ENCODE measurements around the gene PLK2.

DNA sequence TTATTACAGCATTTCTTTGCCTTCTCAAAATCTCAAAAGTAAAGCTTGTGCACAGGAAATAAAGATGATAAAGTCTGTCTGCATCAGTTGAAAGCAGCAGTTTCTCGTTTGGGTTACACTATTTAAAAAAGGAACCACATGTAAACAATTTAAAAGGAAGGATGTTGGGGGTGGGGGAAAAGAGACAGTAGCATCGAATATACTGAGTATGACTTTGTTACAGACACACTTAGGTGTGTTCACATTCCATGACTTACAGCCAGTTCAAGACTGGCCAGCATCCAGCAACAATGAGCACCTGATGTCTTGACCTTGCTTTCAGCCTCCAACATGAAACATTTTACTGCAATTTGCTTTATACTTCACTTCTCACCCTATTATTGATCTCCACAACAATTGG lies 40.1 kb upstream of the PLK2 start:
- TF ChIP-seq RNF2 (IDR thresholded peaks at IDR 0.05) (no peak), MAFK (IDR thresholded peaks at IDR 0.05; ENCODE audit: low read length) (no peak), ZNF133 (CRISPR knock-in tag; IDR thresholded peaks at IDR 0.05) (no peak), EP300 (IDR thresholded peaks at IDR 0.05; ENCODE audit: low read length) (no peak), RAD21 (CRISPR knock-in tag; conservative IDR thresholded peaks at IDR 0.05 in 1 of 2, IDR thresholded peaks at IDR 0.05 in 1 of 2) (no peak), SRSF9 (IDR thresholded peaks at IDR 0.05; ENCODE audit: borderline replicate concordance, low read depth, low read length) (no peak), ILF3 (IDR thresholded peaks at IDR 0.05; ENCODE audit: borderline replicate concordance) (no peak), SOX6 (IDR thresholded peaks at IDR 0.05) (no peak)
- TF ChIP-seq, protein P1, sequence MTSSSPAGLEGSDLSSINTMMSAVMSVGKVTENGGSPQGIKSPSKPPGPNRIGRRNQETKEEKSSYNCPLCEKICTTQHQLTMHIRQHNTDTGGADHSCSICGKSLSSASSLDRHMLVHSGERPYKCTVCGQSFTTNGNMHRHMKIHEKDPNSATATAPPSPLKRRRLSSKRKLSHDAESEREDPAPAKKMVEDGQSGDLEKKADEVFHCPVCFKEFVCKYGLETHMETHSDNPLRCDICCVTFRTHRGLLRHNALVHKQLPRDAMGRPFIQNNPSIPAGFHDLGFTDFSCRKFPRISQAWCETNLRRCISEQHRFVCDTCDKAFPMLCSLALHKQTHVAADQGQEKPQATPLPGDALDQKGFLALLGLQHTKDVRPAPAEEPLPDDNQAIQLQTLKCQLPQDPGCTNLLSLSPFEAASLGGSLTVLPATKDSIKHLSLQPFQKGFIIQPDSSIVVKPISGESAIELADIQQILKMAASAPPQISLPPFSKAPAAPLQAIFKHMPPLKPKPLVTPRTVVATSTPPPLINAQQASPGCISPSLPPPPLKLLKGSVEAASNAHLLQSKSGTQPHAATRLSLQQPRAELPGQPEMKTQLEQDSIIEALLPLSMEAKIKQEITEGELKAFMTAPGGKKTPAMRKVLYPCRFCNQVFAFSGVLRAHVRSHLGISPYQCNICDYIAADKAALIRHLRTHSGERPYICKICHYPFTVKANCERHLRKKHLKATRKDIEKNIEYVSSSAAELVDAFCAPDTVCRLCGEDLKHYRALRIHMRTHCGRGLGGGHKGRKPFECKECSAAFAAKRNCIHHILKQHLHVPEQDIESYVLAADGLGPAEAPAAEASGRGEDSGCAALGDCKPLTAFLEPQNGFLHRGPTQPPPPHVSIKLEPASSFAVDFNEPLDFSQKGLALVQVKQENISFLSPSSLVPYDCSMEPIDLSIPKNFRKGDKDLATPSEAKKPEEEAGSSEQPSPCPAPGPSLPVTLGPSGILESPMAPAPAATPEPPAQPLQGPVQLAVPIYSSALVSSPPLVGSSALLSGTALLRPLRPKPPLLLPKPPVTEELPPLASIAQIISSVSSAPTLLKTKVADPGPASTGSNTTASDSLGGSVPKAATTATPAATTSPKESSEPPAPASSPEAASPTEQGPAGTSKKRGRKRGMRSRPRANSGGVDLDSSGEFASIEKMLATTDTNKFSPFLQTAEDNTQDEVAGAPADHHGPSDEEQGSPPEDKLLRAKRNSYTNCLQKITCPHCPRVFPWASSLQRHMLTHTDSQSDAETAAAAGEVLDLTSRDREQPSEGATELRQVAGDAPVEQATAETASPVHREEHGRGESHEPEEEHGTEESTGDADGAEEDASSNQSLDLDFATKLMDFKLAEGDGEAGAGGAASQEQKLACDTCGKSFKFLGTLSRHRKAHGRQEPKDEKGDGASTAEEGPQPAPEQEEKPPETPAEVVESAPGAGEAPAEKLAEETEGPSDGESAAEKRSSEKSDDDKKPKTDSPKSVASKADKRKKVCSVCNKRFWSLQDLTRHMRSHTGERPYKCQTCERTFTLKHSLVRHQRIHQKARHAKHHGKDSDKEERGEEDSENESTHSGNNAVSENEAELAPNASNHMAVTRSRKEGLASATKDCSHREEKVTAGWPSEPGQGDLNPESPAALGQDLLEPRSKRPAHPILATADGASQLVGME (CRISPR knock-in tag; IDR thresholded peaks at IDR 0.05) = no peak
- TF ChIP-seq, protein P2, sequence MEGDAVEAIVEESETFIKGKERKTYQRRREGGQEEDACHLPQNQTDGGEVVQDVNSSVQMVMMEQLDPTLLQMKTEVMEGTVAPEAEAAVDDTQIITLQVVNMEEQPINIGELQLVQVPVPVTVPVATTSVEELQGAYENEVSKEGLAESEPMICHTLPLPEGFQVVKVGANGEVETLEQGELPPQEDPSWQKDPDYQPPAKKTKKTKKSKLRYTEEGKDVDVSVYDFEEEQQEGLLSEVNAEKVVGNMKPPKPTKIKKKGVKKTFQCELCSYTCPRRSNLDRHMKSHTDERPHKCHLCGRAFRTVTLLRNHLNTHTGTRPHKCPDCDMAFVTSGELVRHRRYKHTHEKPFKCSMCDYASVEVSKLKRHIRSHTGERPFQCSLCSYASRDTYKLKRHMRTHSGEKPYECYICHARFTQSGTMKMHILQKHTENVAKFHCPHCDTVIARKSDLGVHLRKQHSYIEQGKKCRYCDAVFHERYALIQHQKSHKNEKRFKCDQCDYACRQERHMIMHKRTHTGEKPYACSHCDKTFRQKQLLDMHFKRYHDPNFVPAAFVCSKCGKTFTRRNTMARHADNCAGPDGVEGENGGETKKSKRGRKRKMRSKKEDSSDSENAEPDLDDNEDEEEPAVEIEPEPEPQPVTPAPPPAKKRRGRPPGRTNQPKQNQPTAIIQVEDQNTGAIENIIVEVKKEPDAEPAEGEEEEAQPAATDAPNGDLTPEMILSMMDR (IDR thresholded peaks at IDR 0.05 in 2 of 3, conservative IDR thresholded peaks at IDR 0.05 in 1 of 3; ENCODE audit: insufficient read depth in 2 of 3, low read depth in 1 of 3, low read length in 3 of 3) = no peak
- TF ChIP-seq, protein P3, sequence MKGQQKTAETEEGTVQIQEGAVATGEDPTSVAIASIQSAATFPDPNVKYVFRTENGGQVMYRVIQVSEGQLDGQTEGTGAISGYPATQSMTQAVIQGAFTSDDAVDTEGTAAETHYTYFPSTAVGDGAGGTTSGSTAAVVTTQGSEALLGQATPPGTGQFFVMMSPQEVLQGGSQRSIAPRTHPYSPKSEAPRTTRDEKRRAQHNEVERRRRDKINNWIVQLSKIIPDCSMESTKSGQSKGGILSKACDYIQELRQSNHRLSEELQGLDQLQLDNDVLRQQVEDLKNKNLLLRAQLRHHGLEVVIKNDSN (CRISPR knock-in tag; IDR thresholded peaks at IDR 0.05) = no peak
- TF ChIP-seq, protein P4, sequence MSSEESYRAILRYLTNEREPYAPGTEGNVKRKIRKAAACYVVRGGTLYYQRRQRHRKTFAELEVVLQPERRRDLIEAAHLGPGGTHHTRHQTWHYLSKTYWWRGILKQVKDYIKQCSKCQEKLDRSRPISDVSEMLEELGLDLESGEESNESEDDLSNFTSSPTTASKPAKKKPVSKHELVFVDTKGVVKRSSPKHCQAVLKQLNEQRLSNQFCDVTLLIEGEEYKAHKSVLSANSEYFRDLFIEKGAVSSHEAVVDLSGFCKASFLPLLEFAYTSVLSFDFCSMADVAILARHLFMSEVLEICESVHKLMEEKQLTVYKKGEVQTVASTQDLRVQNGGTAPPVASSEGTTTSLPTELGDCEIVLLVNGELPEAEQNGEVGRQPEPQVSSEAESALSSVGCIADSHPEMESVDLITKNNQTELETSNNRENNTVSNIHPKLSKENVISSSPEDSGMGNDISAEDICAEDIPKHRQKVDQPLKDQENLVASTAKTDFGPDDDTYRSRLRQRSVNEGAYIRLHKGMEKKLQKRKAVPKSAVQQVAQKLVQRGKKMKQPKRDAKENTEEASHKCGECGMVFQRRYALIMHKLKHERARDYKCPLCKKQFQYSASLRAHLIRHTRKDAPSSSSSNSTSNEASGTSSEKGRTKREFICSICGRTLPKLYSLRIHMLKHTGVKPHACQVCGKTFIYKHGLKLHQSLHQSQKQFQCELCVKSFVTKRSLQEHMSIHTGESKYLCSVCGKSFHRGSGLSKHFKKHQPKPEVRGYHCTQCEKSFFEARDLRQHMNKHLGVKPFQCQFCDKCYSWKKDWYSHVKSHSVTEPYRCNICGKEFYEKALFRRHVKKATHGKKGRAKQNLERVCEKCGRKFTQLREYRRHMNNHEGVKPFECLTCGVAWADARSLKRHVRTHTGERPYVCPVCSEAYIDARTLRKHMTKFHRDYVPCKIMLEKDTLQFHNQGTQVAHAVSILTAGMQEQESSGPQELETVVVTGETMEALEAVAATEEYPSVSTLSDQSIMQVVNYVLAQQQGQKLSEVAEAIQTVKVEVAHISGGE (CRISPR knock-in tag; IDR thresholded peaks at IDR 0.05) = no peak
